GM12878 (cell line): ENCODE measurements around the gene CPVL. TPM values are rescaled to one million over a fixed set of nuclear protein-coding genes. Genes with fewer than 3 reads are reported as not detected.

Source experiments
- ATAC-seq: fragments of 200-7000 bp; cut with Tn5 transposase; 3 replicates; pipeline ENCODE4 v1.9.1; 2020; ENCODE audit warnings: mild to moderate bottlenecking, moderate library complexity
- BruUV-seq: library from RNA; stranded (reverse); fragments of 400-500 nt; replicated peaks from 2 replicates; lab custom pipeline; 2021; lab: Mats Ljungman, UMichigan
- CTCF ChIA-PET: fragments of 300-600 bp; sonication (Branson Sonifier 250); formaldehyde crosslinking; extraction: SDS; loops from one replicate; lab custom pipeline; 2021; ENCODE audit warnings: inconsistent platforms; lab: Yijun Ruan, JAX
- POLR2A ChIA-PET: fragments of 350-600 bp; formaldehyde crosslinking; extraction: SDS; loops from one replicate; lab custom pipeline; 2021; ENCODE audit warnings: inconsistent platforms; lab: Charles Lee
- RAD21 ChIA-PET: fragments of 300-600 bp; sonication (Branson Sonifier 250); formaldehyde crosslinking; loops from one replicate; lab custom pipeline; 2023; ENCODE audit warnings: antibody characterized with exemption; ENCODE audit not compliant: unreplicated experiment; lab: Charles Lee
- SMC1A ChIA-PET: fragments of 300-600 bp; sonication (Branson Sonifier 250); formaldehyde crosslinking; loops from one replicate; lab custom pipeline; 2023; ENCODE audit not compliant: unreplicated experiment, uncharacterized antibody; lab: Charles Lee
- DNase-seq: peaks from one replicate; pipeline ENCODE4 v3.0.0-alpha.2; 2011; ENCODE audit warnings: low read depth, low spot score
- FAIRE-seq: peaks from 3 replicates; lab custom pipeline; 2011; peaks lifted over from hg19 to GRCh38; lab: Jason Lieb, UNC
- H2AFZ ChIP-seq: 2 replicates; pipeline ENCODE4 v1.6.0; 2011; ENCODE audit warnings: low read depth, low read length, control low read depth; ENCODE audit not compliant: control insufficient read depth
- H3K27ac ChIP-seq: 2 replicates; pipeline ENCODE4 v1.5.1; 2011; ENCODE audit warnings: control low read depth; ENCODE audit not compliant: control insufficient read depth, insufficient read depth
- H3K27me3 ChIP-seq, 2 experiments: replicated peaks in 1 of 2; 2 replicates each; pipeline versions ENCODE4 v1.6.0 to v1.6.1; 2011; ENCODE audit warnings: low read length in 1 of 2; ENCODE audit not compliant: control insufficient read depth in 2 of 2, insufficient read depth in 2 of 2
- H3K36me3 ChIP-seq, 2 experiments: 2 replicates each; pipeline ENCODE4 v1.5.1; 2011; ENCODE audit warnings: low read length in 1 of 2; ENCODE audit not compliant: control insufficient read depth in 2 of 2, insufficient read depth in 2 of 2
- H3K4me1 ChIP-seq: 2 replicates; pipeline ENCODE4 v1.6.1; 2011; ENCODE audit warnings: mild to moderate bottlenecking, low read length, moderate library complexity, mixed read lengths; ENCODE audit not compliant: control insufficient read depth, insufficient read depth
- H3K4me2 ChIP-seq: 2 replicates; pipeline ENCODE4 v1.6.0; 2011; ENCODE audit warnings: control low read depth; ENCODE audit not compliant: control insufficient read depth, insufficient read depth
- H3K4me3 ChIP-seq: fragments of 200-600 bp; sonication (generic); 2 replicates; pipeline ENCODE4 v1.5.1; 2016
- H3K79me2 ChIP-seq: 2 replicates; pipeline ENCODE4 v1.6.0; 2011; ENCODE audit warnings: low read length; ENCODE audit not compliant: control insufficient read depth, insufficient read depth
- H3K9ac ChIP-seq: 2 replicates; pipeline ENCODE4 v1.8.0; 2011; ENCODE audit warnings: low read length, control low read depth, mixed read lengths; ENCODE audit not compliant: control insufficient read depth, insufficient read depth
- H3K9me3 ChIP-seq: replicated peaks from 3 replicates; pipeline ENCODE4 v1.5.1; 2011; ENCODE audit warnings: mild to moderate bottlenecking, low read length; ENCODE audit not compliant: control insufficient read depth, insufficient read depth
- H4K20me1 ChIP-seq: 2 replicates; pipeline ENCODE4 v1.6.0; 2011; ENCODE audit not compliant: control insufficient read depth, insufficient read depth
- CHD2 ChIP-seq: IDR thresholded peaks from 2 replicates; pipeline ENCODE4 v1.6.1; 2011; ENCODE audit warnings: low read depth, low read length, improper control_type of control experiment, borderline replicate concordance
- HDAC2 ChIP-seq: fragments of 200-600 bp; sonication (generic); IDR thresholded peaks from 2 replicates; pipeline ENCODE4 v1.6.1; 2017
- JUND ChIP-seq: IDR thresholded peaks from 2 replicates; pipeline ENCODE4 v1.6.1; 2012; ENCODE audit warnings: low read depth, mild to moderate bottlenecking, low read length, improper control_type of control experiment, moderate library complexity
- NFXL1 ChIP-seq: fragments of 450-650 bp; IDR thresholded peaks from 2 replicates; pipeline ENCODE4 v1.6.1; 2017; ENCODE audit warnings: antibody characterized with exemption, mild to moderate bottlenecking, borderline replicate concordance
- PAX5 ChIP-seq: IDR thresholded peaks from 2 replicates; pipeline ENCODE4 v1.6.1; 2011; ENCODE audit warnings: low read depth, low read length, borderline replicate concordance
- TAF1 ChIP-seq: IDR thresholded peaks from 2 replicates; pipeline ENCODE4 v1.6.1; 2011; ENCODE audit warnings: mild to moderate bottlenecking, low read depth, low read length, borderline replicate concordance
- TBL1XR1 ChIP-seq: IDR thresholded peaks from 2 replicates; pipeline ENCODE4 v1.6.1; 2012; ENCODE audit warnings: low read depth, low read length, improper control_type of control experiment
- WGBS: methylation state at CpG from one replicate; pipeline ENCODE4 v1.1.6; 2016; ENCODE audit warnings: low lambda C conversion rate; ENCODE audit not compliant: insufficient replicate concordance, insufficient coverage; ENCODE audit errors: missing lambda C conversion rate; 5-methylcytosine and 5-hydroxymethylcytosine counted together
- in situ Hi-C: fragments of 300-500 bp; cut with MboI; formaldehyde crosslinking; loops from 9 replicates; pipeline ENCODE4 v1.14.3; 2018; ENCODE audit warnings: mixed read lengths
- intact Hi-C: fragments of 100-400 bp; cut with micrococcal nuclease; formaldehyde crosslinking; loops from one replicate; pipeline ENCODE4 v1.14.2; 2022; ENCODE audit not compliant: unreplicated experiment
- polyA plus RNA-seq, 11 experiments: library from polyadenylated mRNA; depleted of rRNA in 4 of 11; unstranded in 6 of 11; stranded (reverse) in 5 of 11; fragments of >200 nt; fragmentation: Nextera tagmentation in 4 of 11; fragmentation: Illumina TruSeq in 1 of 11; extraction: Ambion mirVana in 4 of 11; extraction: Trizol in 1 of 11; gene quantifications; 1 replicate in 1 of 11; 2 replicates in 10 of 11; pipeline versions ENCODE4 v1.2.1 to v1.2.3, GENCODE V29; 2011 to 2016; ENCODE audit warnings: inconsistent platforms in 2 of 11, missing spikeins in 2 of 11, low read depth in 1 of 11
- total RNA-seq, 4 experiments: library from RNA; depleted of rRNA in 3 of 4; stranded (reverse); fragments of >200 nt in 3 of 4; fragmentation: Illumina TruSeq in 1 of 4; extraction: Trizol in 1 of 4; gene quantifications; 2 replicates each; pipeline versions ENCODE4 v1.2.1 to v1.2.3, GENCODE V29; 2013 to 2021
- TF ChIP-seq, protein P1 (sequence below): IDR thresholded peaks from 2 replicates; pipeline ENCODE4 v1.6.1; 2012; ENCODE audit warnings: low read depth, low read length, improper control_type of control experiment
- TF ChIP-seq, protein P2 (sequence below): IDR thresholded peaks from 2 replicates; pipeline ENCODE4 v1.6.1; 2011; ENCODE audit warnings: low read depth, mild to moderate bottlenecking, low read length, moderate library complexity, borderline replicate concordance; ENCODE audit errors: extremely low read depth

Gene CPVL
- total and polyA plus RNA-seq, 10 of the 15 experiments (the other 5 are each of a cell fraction or from before 2014, with no cell fraction given), result 0.59 TPM; not detected in 9

DNA sequence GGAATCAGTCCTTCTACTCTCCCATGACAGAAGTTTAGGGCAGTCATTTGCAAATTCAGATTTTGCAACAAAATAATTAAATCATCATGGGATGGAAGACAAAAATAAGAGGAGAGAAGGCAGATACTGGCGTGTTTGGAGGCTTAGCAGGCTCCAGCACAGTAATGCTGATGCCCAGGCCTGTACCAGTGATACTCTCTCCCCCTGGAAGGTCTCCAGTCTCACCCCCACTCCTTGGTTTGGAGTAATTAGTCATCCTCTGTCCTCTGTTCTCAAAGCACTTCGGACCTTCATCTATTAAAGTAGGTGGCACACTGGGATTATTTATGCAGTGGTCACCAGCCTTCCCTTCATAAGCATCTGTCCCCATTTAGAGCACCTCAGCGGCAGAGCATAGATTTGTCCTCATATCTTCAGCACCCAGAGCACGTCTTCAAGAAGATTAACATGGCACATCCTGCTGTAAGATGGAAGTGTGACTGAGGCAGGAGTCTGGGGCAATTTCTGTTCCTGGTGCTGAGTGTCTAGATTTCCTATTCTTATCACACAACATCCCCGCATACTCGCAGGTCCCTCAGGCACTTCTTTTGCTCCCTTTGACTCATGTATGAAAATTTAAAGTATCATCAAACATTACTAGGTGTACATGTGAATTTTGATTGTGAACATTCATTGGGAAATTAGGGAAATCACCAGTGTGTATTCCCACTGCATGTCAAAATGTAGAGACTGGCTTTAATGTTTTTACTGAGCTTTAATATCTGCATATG lies 156.9 kb downstream of the CPVL start:
- Histone ChIP-seq H3K9ac (no peak overlapping the region), H4K20me1 (no peaks in the 10 kb centered on the region), H3K79me2 (no peaks in the 10 kb centered on the region), H3K9me3 (no peaks in the 10 kb centered on the region), H3K36me3 (no peaks in the 10 kb centered on the region), H3K4me1 (no peaks in the 10 kb centered on the region), H3K27me3 (peaks cover 0 to 4% of the 10 kb centered on the region in 2 experiments; a peak in 1 of 4 replicates), H3K4me2 (no peak overlapping the region), H2AFZ (no peak overlapping the region), H3K4me3 (no peak overlapping the region), H3K27ac (no peak overlapping the region)
- ATAC-seq (no peak), DNase-seq (no peak), FAIRE-seq (no peak)
- 22% methylated on average over 6 of the region's 6 CpGs for WGBS
- no TSS peak for BruUV-seq
- ChIA-PET RAD21 (no interaction called here), CTCF (no interaction called here), SMC1A (no interaction called here), POLR2A (no interaction called here)
- in situ Hi-C loops (no loop called here), intact Hi-C loops (no loop called here)
- TF ChIP-seq TBL1XR1 (no peak), CHD2 (no peak)
- TF ChIP-seq, protein P1, sequence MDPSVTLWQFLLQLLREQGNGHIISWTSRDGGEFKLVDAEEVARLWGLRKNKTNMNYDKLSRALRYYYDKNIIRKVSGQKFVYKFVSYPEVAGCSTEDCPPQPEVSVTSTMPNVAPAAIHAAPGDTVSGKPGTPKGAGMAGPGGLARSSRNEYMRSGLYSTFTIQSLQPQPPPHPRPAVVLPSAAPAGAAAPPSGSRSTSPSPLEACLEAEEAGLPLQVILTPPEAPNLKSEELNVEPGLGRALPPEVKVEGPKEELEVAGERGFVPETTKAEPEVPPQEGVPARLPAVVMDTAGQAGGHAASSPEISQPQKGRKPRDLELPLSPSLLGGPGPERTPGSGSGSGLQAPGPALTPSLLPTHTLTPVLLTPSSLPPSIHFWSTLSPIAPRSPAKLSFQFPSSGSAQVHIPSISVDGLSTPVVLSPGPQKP, result no peak

DNA sequence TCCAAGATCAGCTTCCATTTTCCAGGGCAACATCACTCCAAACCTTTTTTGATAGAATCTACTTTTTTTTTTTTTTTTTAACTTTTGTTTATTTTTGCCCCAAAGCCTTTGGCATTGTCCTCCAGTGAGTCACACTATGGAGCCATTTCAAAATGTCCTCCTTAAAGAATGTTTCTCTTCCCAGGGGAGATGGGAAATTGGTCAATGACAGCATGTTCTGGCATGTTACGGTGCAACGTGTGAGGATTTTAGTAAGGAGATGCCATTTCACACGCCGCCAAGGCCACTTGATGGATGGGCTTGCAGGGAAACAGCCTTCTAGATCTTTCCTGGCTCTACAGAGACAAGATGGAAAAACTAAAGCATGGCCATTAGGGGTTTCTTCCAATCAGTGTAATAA lies 157.5 kb downstream of the CPVL start:
- no peak for FAIRE-seq
- H3K36me3 ChIP-seq, result no peaks in the 10 kb centered on the region
- no peak overlapping the region for H3K27ac ChIP-seq
- POLR2A ChIA-PET, result no interaction called here
- H4K20me1 ChIP-seq, result no peaks in the 10 kb centered on the region
- DNase-seq, result no peak
- H3K27me3 ChIP-seq, result peaks cover 0 to 4% of the 10 kb centered on the region in 2 experiments; a peak in 1 of 4 replicates
- RAD21 ChIA-PET, result no interaction called here
- no peak overlapping the region for H3K4me2 ChIP-seq
- no peak for ATAC-seq
- no peaks in the 10 kb centered on the region for H3K4me1 ChIP-seq
- TF ChIP-seq PAX5, result no peak
- no peak for TF ChIP-seq TAF1
- no peak for TF ChIP-seq JUND
- TF ChIP-seq NFXL1, result no peak
- TF ChIP-seq HDAC2, result no peak
- TF ChIP-seq, protein P2, sequence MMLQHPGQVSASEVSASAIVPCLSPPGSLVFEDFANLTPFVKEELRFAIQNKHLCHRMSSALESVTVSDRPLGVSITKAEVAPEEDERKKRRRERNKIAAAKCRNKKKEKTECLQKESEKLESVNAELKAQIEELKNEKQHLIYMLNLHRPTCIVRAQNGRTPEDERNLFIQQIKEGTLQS, result no peak
- H3K9me3 ChIP-seq, result no peaks in the 10 kb centered on the region
- SMC1A ChIA-PET, result no interaction called here
- intact Hi-C loops, result no loop called here
- no peak overlapping the region for H3K9ac ChIP-seq
- BruUV-seq, result no TSS peak
- WGBS, result 93% methylated on average over 4 of the region's 4 CpGs
- no peak overlapping the region for H3K4me3 ChIP-seq
- CTCF ChIA-PET, result no interaction called here
- no peak overlapping the region for H2AFZ ChIP-seq
- H3K79me2 ChIP-seq, result no peaks in the 10 kb centered on the region
- in situ Hi-C loops, result no loop called here
